NCI-H1417 treated with DMSO at 0.1 percent for 48 hours (cell line): ENCODE measurements around the gene CEP68.
A peak's percentile ranks its signal among the peaks of the same experiment; 100 is the strongest.
"Not testable (repeated sequence)": the region's sequence is repeated elsewhere in the genome, so short reads cannot be mapped to it uniquely, and the experiment has no call there.

Experiments
- DNase-seq: peaks from one replicate; lab custom pipeline; 2025; lab: John Stamatoyannopoulos, UW

The CEP68 gene

GRCh38 chr2:65129826-65130663 is 73.8 kb downstream of the CEP68 start, which contains the start of gene RAB1A:
TSS of gene RAB1A (minus strand) at chr2:65130106. CDS start at chr2:65129915, 191 bp downstream.
- DNase-seq, result peak; percentile 95

- DNase-seq, result peak; percentile 41
Observed at GRCh38 chr2:65130664-65131175, 74.5 kb downstream of the CEP68 start.

- not testable (repeated sequence) for DNase-seq
Observed at GRCh38 chr2:65132930-65133329, 76.7 kb downstream of the CEP68 start.

- DNase-seq, result no peak
Observed at GRCh38 chr2:65133626-65134025, 77.4 kb downstream of the CEP68 start.

GRCh38 chr2:65134158-65134557 is 77.9 kb downstream of the CEP68 start:
- no peak for DNase-seq

- DNase-seq, result no peak
Observed at GRCh38 chr2:65136253-65136652, 80.0 kb downstream of the CEP68 start.
